HUDEP-2 (cell line): ENCODE results near the gene GNAS.
A peak's percentile ranks its signal among the peaks of the same experiment; 100 is the strongest.
"Not testable (repeated sequence)": the region's sequence is repeated elsewhere in the genome, so short reads cannot be mapped to it uniquely, and the experiment has no call there.

Source experiments
- DNase-seq, 76 experiments: peaks; one replicate each; lab custom pipeline; 2025; ENCODE audit not compliant: unreplicated experiment in 76 of 76; lab: John Stamatoyannopoulos, UW

GNAS gene

DNA sequence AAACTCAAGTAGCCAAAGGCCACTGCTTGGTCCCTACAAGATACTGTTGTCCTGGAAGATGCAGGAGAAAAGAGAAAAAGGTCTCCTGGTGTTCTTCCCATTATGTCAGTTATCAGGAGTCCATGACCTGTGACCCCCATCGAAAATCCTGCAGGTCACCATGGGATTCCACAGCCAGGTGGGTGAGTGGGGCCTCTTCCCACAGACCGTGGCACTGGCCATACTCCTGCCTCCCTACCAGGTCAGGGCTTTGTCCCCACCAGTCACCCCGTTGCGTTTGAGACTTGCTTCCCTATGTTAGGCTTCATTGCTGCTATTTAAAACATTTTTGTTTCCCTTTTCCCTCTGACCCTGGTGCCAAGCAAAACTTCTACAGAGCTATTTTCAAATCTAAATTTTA lies 60.6 kb downstream of the GNAS start:
- DNase-seq, result no peak

- DNase-seq, result no peak
Observed at GRCh38 chr20:58918621-58919020, 66.1 kb downstream of the GNAS start.

- DNase-seq, result no peak
Observed at GRCh38 chr20:58921564-58921963, 69.0 kb downstream of the GNAS start.

DNA sequence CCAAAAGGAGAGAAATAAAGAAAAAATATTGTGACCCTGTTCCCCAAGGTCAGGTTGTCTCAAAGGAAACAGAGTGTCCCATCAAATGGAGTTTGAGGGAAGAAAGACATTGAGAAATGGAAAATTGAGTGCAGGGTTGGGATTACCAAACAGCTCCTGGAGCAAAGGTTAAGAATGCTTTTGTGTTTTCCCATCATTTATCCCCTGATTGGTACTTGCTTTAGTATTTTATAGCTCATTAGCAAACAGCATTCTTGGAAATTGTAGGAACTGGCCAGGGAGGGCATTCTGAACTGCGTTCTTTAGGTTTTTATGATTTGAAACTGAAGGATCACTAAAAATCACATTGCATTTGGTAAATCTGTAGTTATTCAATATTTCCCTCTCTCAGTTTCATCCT lies 69.5 kb downstream of the GNAS start:
- DNase-seq, result no peak

DNA sequence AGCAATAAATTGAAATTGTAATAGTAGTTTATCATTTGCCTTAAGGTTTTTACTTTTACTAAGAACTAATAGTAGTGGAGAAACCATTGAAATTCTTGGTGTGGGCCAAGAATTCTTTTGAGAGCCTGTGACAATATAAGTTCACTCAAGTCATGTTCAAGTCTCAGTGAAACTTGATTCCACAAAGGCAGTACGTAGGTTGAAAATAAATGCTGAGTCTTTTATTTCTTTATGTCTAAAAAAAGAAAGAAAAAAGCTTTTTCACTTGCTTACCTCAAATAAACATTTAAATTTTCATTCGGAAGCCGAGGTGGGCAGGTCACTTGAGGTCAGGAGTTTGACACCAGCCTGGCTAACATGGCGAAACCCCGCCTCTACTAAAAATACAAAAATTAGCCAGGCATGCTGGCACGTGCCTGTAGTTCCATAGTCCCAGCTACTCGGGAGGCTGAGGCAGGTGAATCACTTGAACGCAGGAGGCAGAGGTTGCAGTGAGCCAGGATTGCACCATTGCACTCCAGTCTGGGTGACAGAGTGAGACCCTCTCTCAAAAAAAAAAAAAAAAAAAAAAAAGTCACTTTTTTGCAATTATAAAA lies 70.7 kb downstream of the GNAS start:
- no peak for DNase-seq

GRCh38 chr20:58926802-58927489 lies 74.4 kb downstream of the GNAS start:
- peak in 1 of 76 experiments; percentile 2 for DNase-seq

DNA sequence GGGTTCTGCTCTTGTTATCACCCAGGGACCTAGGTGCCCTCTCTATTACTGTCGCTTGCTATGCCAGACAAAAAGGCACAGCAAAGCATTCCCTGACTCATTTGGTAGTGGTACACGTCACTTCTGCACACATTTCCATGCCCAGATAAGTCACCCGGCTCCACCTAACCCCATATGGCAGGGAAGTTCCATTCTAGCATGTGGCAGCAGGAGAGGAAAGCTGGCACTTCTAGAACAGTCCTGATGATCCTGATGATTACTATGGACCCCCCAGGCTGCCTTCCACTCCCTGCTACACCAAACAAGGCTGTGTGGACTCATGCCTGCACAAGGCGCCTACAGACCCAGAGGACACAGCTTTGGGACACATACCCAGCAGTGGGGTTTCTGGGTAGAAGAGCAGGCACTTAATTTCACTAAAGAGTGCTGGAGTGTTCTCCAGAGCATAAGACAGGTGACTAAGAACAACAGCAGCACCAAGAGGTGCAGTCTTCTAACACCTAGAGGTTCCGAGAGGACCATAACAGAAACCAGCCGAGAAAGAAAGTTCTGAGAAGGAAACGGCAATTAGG lies 75.1 kb downstream of the GNAS start:
- DNase-seq, result no peak

- DNase-seq, result no peak
Observed at GRCh38 chr20:58930496-58930895, 78.0 kb downstream of the GNAS start.

GRCh38 chr20:58932170-58932569 lies 79.7 kb downstream of the GNAS start:
- DNase-seq, result no peak

DNA sequence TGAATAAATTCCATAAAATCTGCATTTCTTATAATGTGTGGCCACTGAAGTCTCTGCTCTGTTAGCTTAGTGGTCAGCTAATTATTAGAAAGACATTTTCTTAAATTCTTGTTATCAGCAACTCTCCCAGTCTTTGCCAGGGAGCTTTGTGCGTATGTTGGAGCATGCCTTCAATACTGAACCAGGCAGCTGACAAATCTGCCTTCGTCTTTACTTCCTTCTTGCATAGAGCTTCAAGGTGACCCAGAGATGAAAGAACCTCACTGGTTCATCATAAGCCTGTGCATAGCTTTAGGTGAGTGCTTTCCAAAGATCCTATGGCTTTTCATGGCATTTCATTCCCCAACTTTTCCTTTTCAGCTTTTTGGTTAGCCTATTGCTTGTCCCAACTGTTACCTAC lies 85.6 kb downstream of the GNAS start:
- DNase-seq, result no peak

DNA sequence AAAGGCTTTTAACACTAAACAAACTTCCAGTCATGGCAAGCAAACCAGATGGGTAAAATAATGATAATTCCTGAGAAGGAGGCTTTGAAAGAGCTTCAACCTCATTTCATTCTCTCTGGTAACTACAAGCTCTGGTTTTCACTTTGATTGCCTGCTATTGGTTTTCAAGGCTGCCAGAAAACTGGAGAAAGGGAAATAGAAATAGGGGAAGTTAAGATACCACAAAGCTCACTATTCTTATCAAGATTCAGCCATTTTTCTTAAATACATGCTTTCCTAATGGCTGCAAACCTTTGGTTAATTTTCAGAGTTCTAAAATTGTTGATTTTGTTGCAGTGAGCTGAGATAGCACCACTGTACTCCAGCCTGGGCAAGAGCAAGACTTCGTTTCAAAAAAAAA lies 86.0 kb downstream of the GNAS start:
- no peak for DNase-seq

DNA sequence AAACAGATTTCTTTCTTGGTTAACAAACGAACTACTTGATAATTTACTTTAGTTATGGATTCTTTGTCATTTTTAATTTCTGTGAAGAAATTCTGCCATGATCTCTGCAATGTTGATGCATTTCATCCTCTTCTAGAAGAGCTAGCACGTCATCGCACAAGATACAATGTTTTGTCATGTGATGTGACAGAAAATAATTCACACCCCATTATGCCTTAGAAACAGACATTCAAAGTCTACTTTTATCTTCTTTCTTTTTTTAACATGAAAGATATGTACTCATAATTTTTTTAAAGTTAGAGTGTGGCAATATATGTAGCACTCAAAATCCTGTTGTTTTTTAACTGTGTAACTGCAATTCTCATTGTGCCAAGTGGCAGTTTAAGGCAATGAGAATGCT lies 89.0 kb downstream of the GNAS start:
- no peak for DNase-seq

DNA sequence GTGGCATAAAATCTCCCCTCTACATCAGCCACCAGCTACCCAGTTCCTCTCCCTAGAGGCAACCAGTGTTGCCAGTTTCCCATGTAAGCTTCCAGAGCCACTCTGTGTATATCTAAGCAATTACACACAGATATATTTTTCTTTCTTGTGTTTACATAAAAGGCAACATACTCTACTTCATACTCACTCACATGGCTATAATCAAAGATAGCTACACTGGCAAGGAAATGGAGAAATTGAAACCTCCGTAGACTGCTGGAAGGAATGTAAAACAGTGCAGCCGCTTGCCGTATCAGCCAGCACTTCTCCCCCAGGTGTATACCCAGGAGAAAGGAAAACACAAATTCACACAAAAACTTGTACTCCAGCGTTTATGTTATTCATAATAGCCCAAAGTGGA lies 90.0 kb downstream of the GNAS start:
- no peak for DNase-seq

GRCh38 chr20:58944610-58945009 lies 92.1 kb downstream of the GNAS start:
- DNase-seq, result no peak

DNA sequence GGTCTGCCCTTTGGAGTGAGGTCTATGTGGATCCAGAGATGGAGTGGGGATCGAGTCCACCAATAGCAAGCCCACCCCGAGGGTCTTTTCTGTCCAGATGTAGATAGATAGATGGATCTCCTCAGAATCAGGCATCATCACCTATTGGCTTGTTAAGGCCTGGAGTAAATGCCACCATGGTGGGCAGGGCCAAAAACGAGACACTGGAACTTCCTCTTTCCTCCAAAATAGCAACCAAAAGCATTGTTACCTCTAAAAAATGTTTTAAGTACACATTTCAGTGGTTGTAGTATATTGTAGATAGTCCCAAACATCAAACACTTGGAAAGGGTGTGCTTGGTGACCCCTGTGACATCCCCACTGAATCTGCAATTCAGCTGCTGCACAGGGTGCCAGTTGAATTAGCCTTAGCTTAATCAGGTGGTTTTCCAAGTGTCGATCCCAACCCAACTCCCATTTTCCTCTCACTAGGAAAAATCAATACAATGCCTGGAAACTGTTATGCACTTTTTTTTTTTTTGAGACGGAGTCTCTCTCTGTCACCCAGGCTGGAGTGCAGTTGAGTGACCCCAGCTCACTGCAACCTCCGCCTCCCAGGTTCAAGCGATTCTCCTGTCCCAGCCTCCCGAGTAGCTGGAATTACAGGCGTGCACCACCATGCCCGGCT lies 93.6 kb downstream of the GNAS start:
- no peak for DNase-seq

GRCh38 chr20:58947797-58948388 lies 95.4 kb downstream of the GNAS start:
- not testable (repeated sequence) for DNase-seq

DNA sequence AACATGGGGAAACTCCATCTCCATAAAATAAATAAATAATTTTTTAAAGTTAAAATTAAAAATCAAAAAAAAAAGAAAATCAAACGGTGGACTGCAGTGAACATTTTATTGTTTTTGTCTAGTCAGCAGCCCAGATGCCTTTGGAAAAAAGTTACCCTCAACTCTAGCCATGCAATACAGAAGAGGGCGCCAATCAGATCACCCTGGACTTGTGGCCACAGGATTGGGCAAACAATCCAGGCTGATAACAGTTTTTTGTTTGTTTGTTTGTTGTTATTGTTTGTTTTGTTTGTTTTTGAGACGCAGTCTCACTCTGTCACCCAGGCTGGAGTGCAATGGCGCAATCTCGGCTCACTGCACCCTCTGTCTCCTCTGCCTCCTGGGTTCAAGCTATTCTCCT lies 98.1 kb downstream of the GNAS start:
- peak in 1 of 76 experiments; percentile 9 for DNase-seq

DNA sequence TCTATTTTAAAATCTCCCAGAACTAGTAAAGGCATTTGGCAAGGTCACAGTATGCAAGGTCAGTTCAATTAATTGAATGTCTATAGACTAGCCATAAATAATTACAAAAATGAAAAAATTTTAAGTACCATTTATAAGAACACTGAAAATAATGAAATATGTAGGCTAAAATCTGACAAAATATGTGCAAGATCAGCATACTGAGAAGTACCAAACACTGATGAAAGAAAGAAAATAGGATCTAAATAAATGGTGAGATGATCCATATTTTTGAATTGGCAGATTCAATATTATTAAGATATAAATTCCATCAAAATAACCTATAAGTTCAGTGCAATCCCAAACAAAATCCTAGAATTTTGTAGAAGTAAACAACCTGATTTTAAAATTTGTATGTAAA lies 100.5 kb downstream of the GNAS start:
- no peak for DNase-seq

DNA sequence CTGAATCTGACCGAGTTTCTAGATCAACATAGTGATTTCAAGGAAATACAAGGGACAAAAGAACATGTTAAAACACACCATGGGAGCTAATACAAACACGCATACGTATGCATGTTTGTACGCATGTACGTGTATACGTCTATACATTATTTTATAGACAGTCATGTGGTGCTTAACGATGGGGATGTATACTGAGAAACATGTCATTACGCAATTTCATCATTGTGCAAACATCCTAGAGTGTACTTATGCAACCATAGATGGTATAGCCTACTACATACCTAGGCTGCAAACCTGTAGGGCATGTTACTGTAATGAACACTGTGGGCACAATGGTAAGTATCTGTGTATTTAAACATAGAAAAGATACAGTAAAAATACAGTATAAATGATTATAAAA lies 103.6 kb downstream of the GNAS start:
- no peak for DNase-seq

GRCh38 chr20:58959652-58960051 lies 107.1 kb downstream of the GNAS start:
- no peak for DNase-seq
